ENCODE data around the gene DNM3. TPM values are rescaled to one million over a fixed set of nuclear protein-coding genes. Genes with fewer than 3 reads are reported as not detected.
A peak's percentile ranks its signal among the peaks of the same experiment; 100 is the strongest.

Gene DNM3
- total RNA-seq, 1 experiment from 2014 or later = 2.7 TPM

DNA sequence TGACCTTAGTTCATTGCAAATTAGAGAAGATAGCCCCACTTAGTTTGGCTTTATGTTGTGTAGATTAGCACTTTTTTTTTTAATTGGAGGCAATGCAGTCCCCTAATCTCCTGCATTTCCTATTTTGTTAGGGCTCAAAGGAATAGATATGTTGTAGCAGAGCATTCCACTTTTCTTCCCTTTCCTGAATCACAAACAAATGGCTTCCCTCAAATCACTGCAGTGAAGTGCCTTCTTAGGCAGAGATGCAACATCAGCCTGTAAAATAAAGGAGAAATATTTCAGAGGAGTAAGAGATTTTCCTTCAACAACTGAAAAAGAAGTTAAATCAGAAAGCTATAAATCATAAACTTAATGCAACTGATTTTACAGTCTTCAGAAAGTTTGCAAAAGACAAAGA, 307.4 kb downstream of the DNM3 start:
- Mint-ChIP-seq H3K4me1 (peaks cover 17 to 20% of the 10 kb centered on the region in 2 experiments), H3K4me3 (no peak overlapping the region), H3K9me3 (no peaks in the 10 kb centered on the region), H3K27ac (peak overlapping the region in 2 of 3 experiments; percentile 62 to 75; a peak in 4 of 7 replicates), H3K27me3 (ENCODE audit: low read depth) (no peaks in the 10 kb centered on the region), H3K36me3 (ENCODE audit: insufficient read depth in 1 of 3, low read depth in 3 of 3) (no peaks in the 10 kb centered on the region)
- Histone ChIP-seq H4K5ac (ENCODE audit: insufficient read length, low read depth, low read length) (no peak overlapping the region), H4K20me1 (ENCODE audit: control insufficient read depth, insufficient read depth, insufficient read length) (no peaks in the 10 kb centered on the region), H2AK5ac (ENCODE audit: insufficient read length, low read length) (no peak overlapping the region), H3K56ac (ENCODE audit: insufficient read length, low read depth, low read length) (no peak overlapping the region), H3K18ac (ENCODE audit: insufficient read length, low read depth, low read length) (no peak overlapping the region), H3T11ph (ENCODE audit: low read length) (no peak overlapping the region), H3K79me2 (ENCODE audit: insufficient read depth, low read length) (no peaks in the 10 kb centered on the region), H2BK20ac (ENCODE audit: low read depth, low read length, poor library complexity, severe bottlenecking) (no peak overlapping the region), H2BK5ac (ENCODE audit: insufficient read length, low read length) (no peak overlapping the region), H2AFZ (ENCODE audit: low read length) (no peak overlapping the region), H3K4ac (ENCODE audit: low read depth, low read length) (no peak overlapping the region), H2BK15ac (ENCODE audit: low read depth, low read length) (no peak overlapping the region), H2BK12ac (ENCODE audit: insufficient read length, low read depth, low read length) (no peak overlapping the region), H4K91ac (ENCODE audit: insufficient read length, low read depth, low read length) (no peak overlapping the region), H3K9me3 (ENCODE audit: control insufficient read depth, low read depth, low read length) (no peaks in the 10 kb centered on the region), H3K9ac (ENCODE audit: extremely low read depth, insufficient read length, low read length) (no peak overlapping the region), H3K27me3 (ENCODE audit: insufficient read depth, low read length) (no peaks in the 10 kb centered on the region), H3K79me1 (ENCODE audit: insufficient read depth, low read depth, low read length, poor library complexity, severe bottlenecking) (no peaks in the 10 kb centered on the region), H3K27ac (ENCODE audit: insufficient read length, low read depth, low read length) (no peak overlapping the region), H3K4me1 (ENCODE audit: insufficient read depth, low read length) (no peaks in the 10 kb centered on the region), H2BK120ac (ENCODE audit: low read depth, low read length, poor library complexity, severe bottlenecking) (no peak overlapping the region), H3K23ac (ENCODE audit: insufficient read length, low read depth, low read length) (no peak overlapping the region), H3K23me2 (ENCODE audit: insufficient read length, low read depth, low read length, poor library complexity, severe bottlenecking) (no peaks in the 10 kb centered on the region), H3K4me2 (ENCODE audit: insufficient read depth, insufficient read length, low read length) (no peak overlapping the region), H3K14ac (ENCODE audit: insufficient read depth, low read length) (no peak overlapping the region), H4K8ac (replicated peaks; ENCODE audit: insufficient read length, low read depth, low read length) (no peak overlapping the region)
- DNase-seq = no peak
- no peak for TF ChIP-seq CTCF (conservative IDR thresholded peaks at IDR 0.05)
